ENCODE measurements around the gene NDUFB11. TPM values are rescaled to one million over a fixed set of nuclear protein-coding genes. Genes with fewer than 3 reads are reported as not detected.

Gene NDUFB11
- total RNA-seq, 2 donors from 2014 or later = 75.9 to 83.0 TPM

- DNase-seq = no peak
Measured at GRCh38 chrX:47177079-47177478, 32.6 kb upstream of the NDUFB11 start.

GRCh38 chrX:47176101-47176740 is 31.7 kb upstream of the NDUFB11 start:
- no peak for DNase-seq
- intact Hi-C loops (cut with DNase I, micrococcal nuclease) = no loop called here

More at GRCh38 chrX:47177079-47177478, 32.6 kb upstream of the NDUFB11 start:
- no peak for ATAC-seq
- intact Hi-C loops (cut with DNase I, micrococcal nuclease) = no loop called here

GRCh38 chrX:47175588-47175980 is 31.1 kb upstream of the NDUFB11 start:
- intact Hi-C loops (cut with DNase I, micrococcal nuclease) = no loop called here
- no peak for ATAC-seq
- DNase-seq = no peak

More at GRCh38 chrX:47176101-47176740, 31.7 kb upstream of the NDUFB11 start:
- no peak for ATAC-seq

- intact Hi-C loops (cut with DNase I, micrococcal nuclease) = no loop called here
- no peak for DNase-seq
- ATAC-seq = no peak
Measured at GRCh38 chrX:47174846-47175587, 30.5 kb upstream of the NDUFB11 start.

GRCh38 chrX:47174376-47174775 is 29.9 kb upstream of the NDUFB11 start:
- DNase-seq (no peak), ATAC-seq (no peak)
- intact Hi-C loops (cut with DNase I, micrococcal nuclease) = no loop called here

GRCh38 chrX:47172971-47173792 is 28.7 kb upstream of the NDUFB11 start:
- no peak for DNase-seq
- intact Hi-C loops (cut with DNase I, micrococcal nuclease) = no loop called here
- no peak for ATAC-seq

GRCh38 chrX:47172549-47172948 is 28.0 kb upstream of the NDUFB11 start:
- intact Hi-C loops (cut with DNase I, micrococcal nuclease) = no loop called here
- DNase-seq = no peak
- no peak for ATAC-seq

GRCh38 chrX:47171996-47172395 is 27.5 kb upstream of the NDUFB11 start:
- DNase-seq (no peak), ATAC-seq (no peak)
- intact Hi-C loops (cut with DNase I, micrococcal nuclease) = no loop called here

- DNase-seq (no peak), ATAC-seq (no peak)
- intact Hi-C loops (cut with DNase I, micrococcal nuclease) = no loop called here
Measured at GRCh38 chrX:47170861-47171692, 26.6 kb upstream of the NDUFB11 start.

GRCh38 chrX:47169726-47170515 is 25.4 kb upstream of the NDUFB11 start:
- intact Hi-C loops (cut with DNase I, micrococcal nuclease) = no loop called here
- ATAC-seq (peak; percentile 14), DNase-seq (no peak)

- ATAC-seq (no peak), DNase-seq (no peak)
- intact Hi-C loops (cut with DNase I, micrococcal nuclease) = no loop called here
Measured at GRCh38 chrX:47169273-47169672, 24.8 kb upstream of the NDUFB11 start.

GRCh38 chrX:47168495-47169073 is 24.1 kb upstream of the NDUFB11 start:
- DNase-seq (no peak), ATAC-seq (no peak)
- intact Hi-C loops (cut with DNase I, micrococcal nuclease) = no loop called here

- DNase-seq = no peak
- no peak for ATAC-seq
- intact Hi-C loops (cut with DNase I, micrococcal nuclease) = no loop called here
Measured at GRCh38 chrX:47166126-47166525, 21.6 kb upstream of the NDUFB11 start.

- DNase-seq (no peak), ATAC-seq (no peak)
- intact Hi-C loops (cut with DNase I, micrococcal nuclease) = no loop called here
Measured at GRCh38 chrX:47164420-47164819, 19.9 kb upstream of the NDUFB11 start.

- no peak for ATAC-seq
- no peak for DNase-seq
- intact Hi-C loops (cut with DNase I, micrococcal nuclease) = no loop called here
Measured at GRCh38 chrX:47162927-47163583, 18.6 kb upstream of the NDUFB11 start.

- intact Hi-C loops (cut with DNase I, micrococcal nuclease) = no loop called here
- no peak for ATAC-seq
- no peak for DNase-seq
Measured at GRCh38 chrX:47160781-47161180, 16.3 kb upstream of the NDUFB11 start.

GRCh38 chrX:47158781-47159180 is 14.3 kb upstream of the NDUFB11 start:
- DNase-seq (no peak), ATAC-seq (no peak)
- intact Hi-C loops (cut with DNase I, micrococcal nuclease) = no loop called here

All from left colon (tissue), 2 donors.